ENCODE data around the gene RAD23A.

RAD23A gene

GRCh38 chr19:12983542-12984142 lies 38.0 kb downstream of the RAD23A start (continued):
- peak; percentile 25; the same call in 1 of the 2 replicates for TF ChIP-seq ZNF610 (tag by site-specific recombination; IDR thresholded peaks at IDR 0.05; ENCODE audit: borderline replicate concordance)
- TF ChIP-seq ZNF157 (tag by site-specific recombination; IDR thresholded peaks at IDR 0.05), result no peak
- 0 out of 2 replicates have a peak, but pooled peaks have one; percentile 47 for TF ChIP-seq KLF9 (tag by site-specific recombination; IDR thresholded peaks at IDR 0.05; ENCODE audit: low read depth)
- 0 out of 2 replicates have a peak, but pooled peaks have one; percentile 22 for TF ChIP-seq ZNF146 (tag by site-specific recombination; IDR thresholded peaks at IDR 0.05)
- TF ChIP-seq, protein P1, sequence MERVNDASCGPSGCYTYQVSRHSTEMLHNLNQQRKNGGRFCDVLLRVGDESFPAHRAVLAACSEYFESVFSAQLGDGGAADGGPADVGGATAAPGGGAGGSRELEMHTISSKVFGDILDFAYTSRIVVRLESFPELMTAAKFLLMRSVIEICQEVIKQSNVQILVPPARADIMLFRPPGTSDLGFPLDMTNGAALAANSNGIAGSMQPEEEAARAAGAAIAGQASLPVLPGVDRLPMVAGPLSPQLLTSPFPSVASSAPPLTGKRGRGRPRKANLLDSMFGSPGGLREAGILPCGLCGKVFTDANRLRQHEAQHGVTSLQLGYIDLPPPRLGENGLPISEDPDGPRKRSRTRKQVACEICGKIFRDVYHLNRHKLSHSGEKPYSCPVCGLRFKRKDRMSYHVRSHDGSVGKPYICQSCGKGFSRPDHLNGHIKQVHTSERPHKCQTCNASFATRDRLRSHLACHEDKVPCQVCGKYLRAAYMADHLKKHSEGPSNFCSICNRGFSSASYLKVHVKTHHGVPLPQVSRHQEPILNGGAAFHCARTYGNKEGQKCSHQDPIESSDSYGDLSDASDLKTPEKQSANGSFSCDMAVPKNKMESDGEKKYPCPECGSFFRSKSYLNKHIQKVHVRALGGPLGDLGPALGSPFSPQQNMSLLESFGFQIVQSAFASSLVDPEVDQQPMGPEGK (tag by site-specific recombination; IDR thresholded peaks at IDR 0.05), result peak; percentile 31; the same call in 1 of the 2 replicates
- peak; percentile 41; the same call in 1 of the 2 replicates for TF ChIP-seq KLF8 (tag by site-specific recombination; IDR thresholded peaks at IDR 0.05)
- peak; percentile 52 for TF ChIP-seq ZNF391 (tag by site-specific recombination; IDR thresholded peaks at IDR 0.05; ENCODE audit: borderline replicate concordance, low read depth)
- peak; percentile 47 for TF ChIP-seq ZNF654 (tag by site-specific recombination; IDR thresholded peaks at IDR 0.05; ENCODE audit: low read depth)
- TF ChIP-seq ZNF747 (tag by site-specific recombination; IDR thresholded peaks at IDR 0.05), result no peak
- TF ChIP-seq CTCF (tag by site-specific recombination; IDR thresholded peaks at IDR 0.05), result peak; percentile 96
- peak; percentile 88 for TF ChIP-seq ZBTB26 (tag by site-specific recombination; optimal IDR thresholded peaks at IDR 0.05)
- peak; percentile 48; the same call in 1 of the 2 replicates for TF ChIP-seq INSM2 (tag by site-specific recombination; IDR thresholded peaks at IDR 0.05)
- TF ChIP-seq YY2 (tag by site-specific recombination; IDR thresholded peaks at IDR 0.05), result 0 out of 2 replicates have a peak, but pooled peaks have one; percentile 27
- 0 out of 2 replicates have a peak, but pooled peaks have one; percentile 7 for TF ChIP-seq ZNF341 (tag by site-specific recombination; IDR thresholded peaks at IDR 0.05; ENCODE audit: low read depth)
- TF ChIP-seq ZBTB10 (tag by site-specific recombination; IDR thresholded peaks at IDR 0.05), result peak; percentile 53; the same call in 1 of the 2 replicates
- 0 out of 2 replicates have a peak, but pooled peaks have one; percentile 3 for TF ChIP-seq PRDM2 (tag by site-specific recombination; IDR thresholded peaks at IDR 0.05; ENCODE audit: borderline replicate concordance)
- TF ChIP-seq ZNF645 (tag by site-specific recombination; IDR thresholded peaks at IDR 0.05), result peak; percentile 33; the same call in 1 of the 2 replicates
- TF ChIP-seq ZNF37A (tag by site-specific recombination; IDR thresholded peaks at IDR 0.05), result no peak
- 0 out of 2 replicates have a peak, but pooled peaks have one; percentile 35 for TF ChIP-seq ZBTB8A (tag by site-specific recombination; IDR thresholded peaks at IDR 0.05)
- peak; percentile 71 for TF ChIP-seq ZBTB48 (tag by site-specific recombination; IDR thresholded peaks at IDR 0.05)

All from HEK293 (cell line).